Measurements from ENCODE around the gene HAAO.

DNA sequence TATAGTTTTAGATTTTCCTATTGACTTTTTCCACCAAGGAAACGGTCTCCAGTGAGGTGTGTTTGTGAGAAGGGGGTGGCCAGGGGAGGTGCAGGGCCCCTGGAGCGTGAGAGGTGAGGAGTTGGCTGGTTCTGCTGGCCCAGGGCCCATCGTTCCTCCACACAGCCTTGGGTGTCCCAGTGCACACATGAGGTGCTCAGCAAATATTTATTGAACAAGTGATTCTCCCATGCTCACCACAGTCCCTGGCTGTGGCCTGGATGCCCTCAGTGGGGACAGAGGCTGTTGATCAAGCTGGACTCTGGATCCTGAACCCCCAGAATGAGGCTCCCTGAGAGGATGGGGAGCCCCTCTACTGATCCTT, 5.0 kb downstream of the HAAO start:
- TF ChIP-seq, protein P1, sequence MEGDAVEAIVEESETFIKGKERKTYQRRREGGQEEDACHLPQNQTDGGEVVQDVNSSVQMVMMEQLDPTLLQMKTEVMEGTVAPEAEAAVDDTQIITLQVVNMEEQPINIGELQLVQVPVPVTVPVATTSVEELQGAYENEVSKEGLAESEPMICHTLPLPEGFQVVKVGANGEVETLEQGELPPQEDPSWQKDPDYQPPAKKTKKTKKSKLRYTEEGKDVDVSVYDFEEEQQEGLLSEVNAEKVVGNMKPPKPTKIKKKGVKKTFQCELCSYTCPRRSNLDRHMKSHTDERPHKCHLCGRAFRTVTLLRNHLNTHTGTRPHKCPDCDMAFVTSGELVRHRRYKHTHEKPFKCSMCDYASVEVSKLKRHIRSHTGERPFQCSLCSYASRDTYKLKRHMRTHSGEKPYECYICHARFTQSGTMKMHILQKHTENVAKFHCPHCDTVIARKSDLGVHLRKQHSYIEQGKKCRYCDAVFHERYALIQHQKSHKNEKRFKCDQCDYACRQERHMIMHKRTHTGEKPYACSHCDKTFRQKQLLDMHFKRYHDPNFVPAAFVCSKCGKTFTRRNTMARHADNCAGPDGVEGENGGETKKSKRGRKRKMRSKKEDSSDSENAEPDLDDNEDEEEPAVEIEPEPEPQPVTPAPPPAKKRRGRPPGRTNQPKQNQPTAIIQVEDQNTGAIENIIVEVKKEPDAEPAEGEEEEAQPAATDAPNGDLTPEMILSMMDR (IDR thresholded peaks at IDR 0.05): no peak
- TF ChIP-seq POLR2AphosphoS5 (IDR thresholded peaks at IDR 0.05) (no peak), POLR2A (IDR thresholded peaks at IDR 0.05) (no peak)
